WERI-Rb-1 (cell line): Measurements from ENCODE around the gene PELO.

ENCODE experiments used
- DNase-seq: peaks from one replicate; pipeline ENCODE4 v3.0.0-alpha.2; 2020
- H3K27ac ChIP-seq: fragments of 250-450 bp; sonication (Bioruptor Pico); 2 replicates; pipeline ENCODE4 v1.5.1; 2020; ENCODE audit warnings: mild to moderate bottlenecking, moderate library complexity
- H3K27me3 ChIP-seq: fragments of 250-450 bp; sonication (Bioruptor Pico); 2 replicates; pipeline ENCODE4 v1.5.1; 2021; ENCODE audit warnings: mild to moderate bottlenecking, low read depth, moderate library complexity; ENCODE audit not compliant: insufficient read depth, severe bottlenecking
- H3K36me3 ChIP-seq: fragments of 250-450 bp; sonication (Bioruptor Pico); 2 replicates; pipeline ENCODE4 v1.5.1; 2020; ENCODE audit warnings: mild to moderate bottlenecking, moderate library complexity
- H3K4me3 ChIP-seq: 2 replicates; pipeline ENCODE4 v1.5.1; 2011; ENCODE audit warnings: low read depth, mild to moderate bottlenecking, control low read depth, low read length
- H3K9me3 ChIP-seq: fragments of 250-450 bp; sonication (Bioruptor Pico); 2 replicates; pipeline ENCODE4 v1.5.1; 2021; ENCODE audit warnings: mild to moderate bottlenecking, moderate library complexity; ENCODE audit not compliant: severe bottlenecking
- CTCF ChIP-seq: IDR thresholded peaks from 2 replicates; pipeline ENCODE4 v1.5.1; 2011; ENCODE audit warnings: low read depth, mild to moderate bottlenecking, control low read depth, inconsistent platforms, low read length

Gene PELO

DNA sequence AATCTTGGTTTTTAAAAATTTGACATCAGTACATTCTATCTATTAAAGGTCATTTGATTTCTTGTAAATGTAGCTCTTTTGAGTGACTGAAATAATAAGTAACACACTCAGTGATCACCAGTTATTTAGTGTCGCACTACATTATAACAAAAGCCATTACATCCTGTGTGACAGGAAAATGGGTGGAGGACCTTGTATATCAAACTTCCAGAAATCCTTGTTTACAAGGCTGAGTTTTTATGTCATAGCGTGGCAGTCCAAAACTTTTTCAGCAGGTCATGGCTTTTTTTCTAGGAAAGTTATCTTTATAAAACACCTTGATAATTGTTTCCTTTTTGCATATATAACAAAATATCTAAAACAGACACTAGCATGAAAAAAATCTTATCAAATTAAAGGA, 14.4 kb upstream of the PELO start:
- H3K4me3 ChIP-seq: no peak overlapping the region
- H3K36me3 ChIP-seq: no peaks in the 10 kb centered on the region
- DNase-seq: no peak
- H3K9me3 ChIP-seq: no peaks in the 10 kb centered on the region
- TF ChIP-seq CTCF: no peak
- H3K27me3 ChIP-seq: no peaks in the 10 kb centered on the region
- no peak overlapping the region for H3K27ac ChIP-seq

DNA sequence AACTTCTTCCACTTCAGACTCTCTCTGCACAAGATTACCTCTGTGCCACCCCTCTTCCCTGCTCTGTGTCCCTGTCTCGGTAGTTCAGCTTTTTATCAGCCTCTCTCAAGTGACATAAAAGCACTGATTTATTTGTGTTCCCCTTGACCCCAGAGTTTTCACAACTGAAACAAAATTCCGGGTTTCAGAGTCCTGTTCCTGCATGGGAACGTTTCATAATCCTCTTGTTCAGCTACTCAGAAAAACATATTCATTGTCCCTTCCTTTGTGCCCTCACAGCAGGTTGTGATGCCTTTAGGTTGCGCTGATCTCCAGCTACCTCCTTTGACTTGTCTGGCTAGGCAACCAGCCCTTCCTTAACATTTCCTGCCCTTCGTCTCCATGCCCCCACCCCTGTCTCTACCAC, 13.7 kb upstream of the PELO start:
- no peak overlapping the region for H3K27ac ChIP-seq
- no peak for TF ChIP-seq CTCF
- no peaks in the 10 kb centered on the region for H3K9me3 ChIP-seq
- no peaks in the 10 kb centered on the region for H3K36me3 ChIP-seq
- no peak overlapping the region for H3K4me3 ChIP-seq
- H3K27me3 ChIP-seq: no peaks in the 10 kb centered on the region
- DNase-seq: no peak

GRCh38 chr5:52776116-52776515, 11.6 kb upstream of the PELO start:
- no peak for TF ChIP-seq CTCF
- no peaks in the 10 kb centered on the region for H3K36me3 ChIP-seq
- no peak overlapping the region for H3K4me3 ChIP-seq
- H3K9me3 ChIP-seq: no peaks in the 10 kb centered on the region
- H3K27me3 ChIP-seq: no peaks in the 10 kb centered on the region
- H3K27ac ChIP-seq: no peak overlapping the region
- DNase-seq: no peak

DNA sequence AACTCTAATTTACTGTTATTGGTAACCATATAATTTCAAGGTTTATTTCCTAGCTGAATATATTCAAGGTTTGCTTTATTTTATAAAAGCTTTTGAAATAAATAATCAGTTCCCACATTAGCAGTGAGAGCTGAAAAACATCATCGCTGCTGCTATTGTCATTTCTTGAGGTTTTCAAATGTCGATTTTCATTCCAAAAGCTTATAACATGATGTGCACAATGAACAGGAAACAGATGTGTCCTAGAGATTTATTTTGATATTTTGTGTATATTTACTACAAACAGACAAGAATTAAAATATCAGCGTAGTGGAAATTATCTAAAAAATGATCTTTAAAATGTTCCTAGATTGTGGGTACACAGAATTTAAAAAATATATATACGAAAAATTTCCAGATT, 10.5 kb upstream of the PELO start:
- TF ChIP-seq CTCF: no peak
- H3K27me3 ChIP-seq: no peaks in the 10 kb centered on the region
- H3K4me3 ChIP-seq: no peak overlapping the region
- no peaks in the 10 kb centered on the region for H3K36me3 ChIP-seq
- no peak overlapping the region for H3K27ac ChIP-seq
- DNase-seq: no peak
- no peaks in the 10 kb centered on the region for H3K9me3 ChIP-seq

DNA sequence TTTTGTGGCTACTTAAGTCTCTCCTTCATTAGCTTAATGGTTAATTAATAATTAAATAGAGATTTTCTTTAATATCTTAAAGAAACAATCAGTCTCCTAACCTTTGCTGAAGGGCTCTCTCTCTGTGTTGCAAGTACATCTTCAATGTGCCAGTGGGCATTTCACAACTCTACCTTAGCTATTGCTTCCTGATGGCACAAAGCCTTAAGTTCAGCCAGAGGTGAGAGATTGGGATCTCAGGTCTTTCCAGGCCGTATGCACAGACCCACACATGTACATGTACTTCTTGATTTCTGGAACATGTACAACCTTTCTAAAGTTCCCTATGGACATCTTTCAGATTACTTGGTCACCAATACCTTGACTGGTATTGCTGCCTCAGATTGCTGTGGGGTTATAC, 8.9 kb upstream of the PELO start:
- no peaks in the 10 kb centered on the region for H3K9me3 ChIP-seq
- DNase-seq: no peak
- no peaks in the 10 kb centered on the region for H3K27me3 ChIP-seq
- no peak for TF ChIP-seq CTCF
- no peak overlapping the region for H3K4me3 ChIP-seq
- H3K36me3 ChIP-seq: no peaks in the 10 kb centered on the region
- H3K27ac ChIP-seq: no peak overlapping the region

- H3K27me3 ChIP-seq: no peaks in the 10 kb centered on the region
- H3K9me3 ChIP-seq: no peaks in the 10 kb centered on the region
- no peaks in the 10 kb centered on the region for H3K36me3 ChIP-seq
- H3K4me3 ChIP-seq: no peak overlapping the region
- TF ChIP-seq CTCF: no peak
- no peak for DNase-seq
- no peak overlapping the region for H3K27ac ChIP-seq
These were observed 8.5 kb upstream of the PELO start for GRCh38 chr5:52779213-52779612.
